ENCODE data around the gene AMZ1.

DNA sequence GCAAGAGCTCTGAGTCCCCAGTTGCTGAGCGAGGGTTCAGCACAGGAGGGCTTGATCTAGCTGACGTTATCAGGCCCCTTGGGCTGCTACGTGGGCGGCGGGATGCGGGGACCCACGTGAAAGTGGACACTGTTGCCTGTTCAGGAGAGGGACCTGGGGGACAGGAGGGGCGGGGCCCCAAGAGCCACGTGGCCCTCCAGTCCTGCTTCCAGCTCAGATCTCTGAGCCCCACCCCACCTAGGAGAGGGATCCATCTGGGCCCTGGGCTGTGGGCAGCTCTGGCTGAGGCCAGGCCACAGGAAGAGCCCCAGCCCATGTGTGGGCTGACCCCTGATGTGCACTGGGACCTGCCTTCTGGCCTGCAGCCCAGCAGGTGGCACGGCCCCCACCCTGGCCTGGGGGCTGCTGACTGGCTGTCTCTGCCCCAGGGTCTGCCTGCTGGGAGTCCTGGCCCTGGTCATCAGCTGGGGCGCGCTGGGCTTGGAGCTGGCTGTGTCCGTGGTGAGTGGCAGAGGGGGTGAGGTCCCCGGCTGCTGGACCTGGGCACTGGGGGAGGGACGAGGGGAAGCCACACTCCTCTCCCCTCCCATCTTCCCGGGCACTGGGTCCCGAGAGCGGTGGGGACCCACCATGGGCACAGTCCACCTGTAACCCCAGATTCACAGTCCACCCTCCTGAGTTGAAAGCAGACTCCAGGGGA, 38.7 kb upstream of the AMZ1 start:
- TF ChIP-seq, protein P1, sequence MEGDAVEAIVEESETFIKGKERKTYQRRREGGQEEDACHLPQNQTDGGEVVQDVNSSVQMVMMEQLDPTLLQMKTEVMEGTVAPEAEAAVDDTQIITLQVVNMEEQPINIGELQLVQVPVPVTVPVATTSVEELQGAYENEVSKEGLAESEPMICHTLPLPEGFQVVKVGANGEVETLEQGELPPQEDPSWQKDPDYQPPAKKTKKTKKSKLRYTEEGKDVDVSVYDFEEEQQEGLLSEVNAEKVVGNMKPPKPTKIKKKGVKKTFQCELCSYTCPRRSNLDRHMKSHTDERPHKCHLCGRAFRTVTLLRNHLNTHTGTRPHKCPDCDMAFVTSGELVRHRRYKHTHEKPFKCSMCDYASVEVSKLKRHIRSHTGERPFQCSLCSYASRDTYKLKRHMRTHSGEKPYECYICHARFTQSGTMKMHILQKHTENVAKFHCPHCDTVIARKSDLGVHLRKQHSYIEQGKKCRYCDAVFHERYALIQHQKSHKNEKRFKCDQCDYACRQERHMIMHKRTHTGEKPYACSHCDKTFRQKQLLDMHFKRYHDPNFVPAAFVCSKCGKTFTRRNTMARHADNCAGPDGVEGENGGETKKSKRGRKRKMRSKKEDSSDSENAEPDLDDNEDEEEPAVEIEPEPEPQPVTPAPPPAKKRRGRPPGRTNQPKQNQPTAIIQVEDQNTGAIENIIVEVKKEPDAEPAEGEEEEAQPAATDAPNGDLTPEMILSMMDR (IDR thresholded peaks at IDR 0.05), result no peak
- no peak for TF ChIP-seq POLR2A (IDR thresholded peaks at IDR 0.05)

All from lower leg skin (tissue), 3 donors.